Subcutaneous abdominal adipose tissue (tissue), 5 donors: ENCODE results near the gene NFATC4.
"Not testable (repeated sequence)": the region's sequence is repeated elsewhere in the genome, so short reads cannot be mapped to it uniquely, and the experiment has no call there.

Experiments
- H3K27ac ChIP-seq: one replicate; pipeline ENCODE4 v1.7.0; 2013; ENCODE audit warnings: low read depth, mild to moderate bottlenecking, inconsistent platforms, low read length, moderate library complexity
- H3K27me3 ChIP-seq, 5 donors: one replicate each; pipeline ENCODE4 v1.7.0; 2013; ENCODE audit warnings: low read length in 5 of 5, inconsistent platforms in 1 of 5; ENCODE audit not compliant: control insufficient read depth in 5 of 5, insufficient read depth in 4 of 5
- H3K36me3 ChIP-seq, 5 donors: one replicate each; pipeline ENCODE4 v1.7.0; 2013; ENCODE audit warnings: low read length in 5 of 5; ENCODE audit not compliant: control insufficient read depth in 5 of 5, insufficient read depth in 5 of 5
- H3K4me1 ChIP-seq, 5 donors: one replicate each; pipeline ENCODE4 v1.7.0; 2013; ENCODE audit warnings: low read length in 5 of 5, mild to moderate bottlenecking in 3 of 5, moderate library complexity in 1 of 5; ENCODE audit not compliant: control insufficient read depth in 5 of 5, insufficient read depth in 5 of 5
- H3K4me3 ChIP-seq, 5 donors: one replicate each; pipeline ENCODE4 v1.7.0; 2013; ENCODE audit warnings: low read length in 5 of 5, low read depth in 1 of 5
- H3K9ac ChIP-seq, 5 donors: one replicate each; pipeline ENCODE4 v1.7.0; 2013; ENCODE audit warnings: low read length in 5 of 5, mild to moderate bottlenecking in 4 of 5, moderate library complexity in 3 of 5
- H3K9me3 ChIP-seq, 5 donors: one replicate each; pipeline ENCODE4 v1.7.0; 2013; ENCODE audit warnings: low read length in 5 of 5; ENCODE audit not compliant: control insufficient read depth in 5 of 5
- donor health status: healthy.
- donor health status: healthy.
- donor health status: healthy.
- donor health status: healthy.
- donor health status: healthy.

The NFATC4 gene

DNA sequence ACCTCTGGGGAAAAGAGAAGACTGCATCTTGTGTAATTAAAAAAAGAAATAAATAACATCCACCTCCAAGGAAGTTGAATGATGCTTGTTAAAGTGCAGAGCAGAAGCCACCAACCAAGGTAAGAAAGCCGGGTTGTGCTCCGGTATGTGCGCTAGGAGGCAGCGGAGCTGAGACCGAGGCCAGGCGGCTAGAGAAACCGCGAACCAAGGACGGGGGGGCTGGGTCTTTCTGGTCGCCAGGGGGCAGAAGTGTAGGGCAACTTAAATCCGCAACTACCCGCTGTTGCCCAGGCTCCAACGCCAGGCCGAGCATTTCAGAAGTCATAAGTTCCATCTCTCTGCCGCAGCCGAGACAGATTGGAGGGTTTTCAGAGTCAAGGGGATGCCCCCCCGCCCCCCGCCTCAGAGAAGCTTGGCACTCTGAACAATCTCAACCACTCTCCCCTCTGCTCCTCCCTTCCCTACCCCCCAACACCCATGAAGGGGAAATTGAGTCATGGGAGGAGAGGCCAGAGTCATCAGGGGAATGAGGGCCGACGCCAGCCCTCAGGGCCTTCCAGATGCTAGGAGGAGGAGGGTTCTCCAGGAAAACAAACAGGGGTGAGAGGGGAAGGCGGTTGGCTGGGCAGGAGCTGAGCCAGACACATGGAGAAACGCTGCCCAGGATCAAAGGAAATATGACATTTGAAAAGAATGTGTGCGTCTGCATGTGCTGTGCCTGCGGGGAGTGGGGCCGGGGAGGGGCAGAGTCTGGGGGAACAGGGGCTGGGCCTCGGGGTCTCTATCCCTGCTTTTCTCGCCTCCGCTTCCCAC is 2.2 kb upstream of the NFATC4 start:
- Histone ChIP-seq H3K9ac (peak overlapping the region; percentile 14 to 68 (median 48)), H3K27me3 (no peaks in the 10 kb centered on the region), H3K4me1 (peaks cover 0 to 37% (median 32%) of the 10 kb centered on the region in 5 donors), H3K36me3 (no peaks in the 10 kb centered on the region), H3K4me3 (peak overlapping the region; percentile 45 to 60 (median 53)), H3K9me3 (no peaks in the 10 kb centered on the region), H3K27ac (peak overlapping the region; percentile 89)

DNA sequence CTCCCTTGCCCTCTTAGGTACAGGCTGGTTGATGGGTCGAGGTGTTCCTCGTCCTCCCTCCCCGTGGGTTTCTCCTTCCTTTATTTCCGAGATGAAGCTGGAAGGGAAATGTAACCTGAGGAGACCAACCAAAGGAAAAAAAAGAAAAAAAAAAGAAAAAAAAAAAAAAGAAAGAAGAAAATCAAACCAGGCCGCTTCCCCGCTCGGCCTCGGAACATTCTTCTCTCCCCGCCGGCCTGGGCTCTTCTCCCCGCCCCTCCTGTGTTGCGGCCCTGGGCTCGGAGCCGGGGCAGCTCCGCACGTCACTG is 1.6 kb upstream of the NFATC4 start:
- Histone ChIP-seq H3K4me3 (peak overlapping the region; percentile 45 to 60 (median 53)), H3K9me3 (no peaks in the 10 kb centered on the region), H3K27me3 (no peaks in the 10 kb centered on the region), H3K36me3 (no peaks in the 10 kb centered on the region), H3K9ac (peak overlapping the region; percentile 10 to 68 (median 40)), H3K27ac (peak overlapping the region; percentile 89), H3K4me1 (peaks cover 0 to 40% (median 32%) of the 10 kb centered on the region in 5 donors)

DNA sequence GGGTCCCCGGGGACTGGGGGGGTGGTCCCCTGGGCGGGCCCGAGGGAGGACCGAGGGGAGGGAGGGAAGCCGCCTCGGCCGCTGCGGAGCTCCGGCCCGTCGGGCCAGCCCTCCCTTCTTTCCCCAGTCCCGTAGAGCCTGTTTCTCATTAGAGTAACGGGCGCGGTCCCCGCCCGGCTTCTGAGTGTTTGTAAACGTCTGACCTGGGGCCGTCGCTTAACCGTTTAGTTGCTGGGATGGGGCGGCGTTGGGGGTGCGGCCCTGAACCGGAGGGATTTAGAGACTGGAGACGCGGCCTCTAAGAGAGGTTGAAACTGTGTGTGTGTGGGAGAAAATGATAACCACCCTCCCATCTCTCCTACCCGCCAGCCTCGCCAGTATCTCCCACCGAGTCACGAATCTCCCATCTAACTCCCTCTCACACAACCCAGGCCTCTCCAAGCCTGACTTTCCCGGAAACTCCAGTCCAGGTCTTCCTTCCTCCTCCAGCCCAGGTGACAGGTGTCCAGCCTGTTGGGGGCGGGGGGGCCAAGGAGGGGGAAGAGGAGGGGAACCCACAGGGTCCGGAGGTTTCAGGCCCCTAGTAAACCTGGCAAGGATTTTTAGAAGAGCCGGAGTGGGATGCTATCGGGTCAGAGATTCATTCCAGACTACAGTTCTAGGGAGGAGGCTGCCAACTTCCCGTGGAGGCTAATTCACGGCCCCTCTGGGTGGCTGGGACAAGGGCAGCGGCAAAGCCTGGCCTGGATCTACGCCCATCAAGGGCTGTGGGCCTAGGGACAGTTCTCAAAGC is 1.1 kb upstream of the NFATC4 start:
- Histone ChIP-seq H3K4me3 (peak overlapping the region; percentile 46 to 76 (median 60)), H3K9ac (peak overlapping the region in 4 of 5 donors; percentile 28 to 75 (median 60)), H3K27me3 (no peaks in the 10 kb centered on the region), H3K36me3 (no peaks in the 10 kb centered on the region), H3K27ac (peak overlapping the region; percentile 89), H3K4me1 (peaks cover 0 to 45% (median 32%) of the 10 kb centered on the region in 5 donors), H3K9me3 (no peaks in the 10 kb centered on the region)

DNA sequence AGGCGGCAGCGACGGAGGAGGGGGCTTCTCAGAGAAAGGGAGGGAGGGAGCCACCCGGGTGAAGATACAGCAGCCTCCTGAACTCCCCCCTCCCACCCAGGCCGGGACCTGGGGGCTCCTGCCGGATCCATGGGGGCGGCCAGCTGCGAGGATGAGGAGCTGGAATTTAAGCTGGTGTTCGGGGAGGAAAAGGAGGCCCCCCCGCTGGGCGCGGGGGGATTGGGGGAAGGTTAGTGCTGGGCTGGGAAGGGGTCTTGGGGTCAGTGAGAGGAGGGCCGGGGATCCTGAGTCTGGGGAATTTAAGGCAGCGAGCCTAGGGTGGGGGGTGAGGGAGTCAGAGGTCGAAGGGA is 203 bp downstream of the NFATC4 start:
- H3K9me3 ChIP-seq = no peaks in the 10 kb centered on the region
- H3K27me3 ChIP-seq = no peaks in the 10 kb centered on the region

DNA sequence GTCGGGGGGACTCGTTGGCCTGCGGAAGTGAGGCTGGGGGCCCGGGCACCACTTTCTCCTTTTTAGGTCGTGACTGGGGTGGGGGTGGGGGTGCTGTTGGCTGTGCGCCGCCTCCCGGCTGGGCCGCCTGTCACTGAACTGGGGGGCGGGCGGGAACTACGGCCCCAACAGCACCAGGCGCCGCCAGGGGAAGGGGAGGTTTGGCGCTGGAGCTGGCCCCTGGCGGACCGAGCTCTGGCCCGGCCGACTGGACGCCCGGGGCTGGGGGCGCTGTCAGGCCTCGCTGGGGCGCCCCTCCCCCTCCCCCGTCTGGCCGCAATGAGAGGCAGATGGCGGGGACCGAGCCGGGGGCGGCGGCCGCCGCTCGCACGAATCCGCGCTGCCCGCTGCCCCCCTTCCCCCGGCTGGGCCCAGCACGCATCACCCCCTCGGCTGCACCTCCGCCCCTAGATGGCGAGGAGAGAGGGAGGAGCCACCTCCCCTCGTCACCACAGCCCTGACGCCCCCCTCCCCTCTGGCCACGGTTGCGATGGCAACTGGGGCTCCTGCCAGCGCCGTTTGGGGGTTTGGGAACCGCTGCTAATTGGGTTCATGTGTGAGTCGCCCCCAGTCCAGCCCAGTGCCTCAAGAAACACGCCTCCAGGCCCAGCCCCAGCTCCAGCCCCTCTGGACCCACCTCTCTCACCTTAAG is 723 bp downstream of the NFATC4 start:
- Histone ChIP-seq H3K4me1 (peaks cover 0 to 54% (median 35%) of the 10 kb centered on the region in 5 donors), H3K9ac (peak overlapping the region in 4 of 5 donors; percentile 26 to 68 (median 48)), H3K27ac (peak overlapping the region; percentile 62), H3K9me3 (no peaks in the 10 kb centered on the region), H3K27me3 (no peaks in the 10 kb centered on the region), H3K4me3 (peak overlapping the region in 4 of 5 donors; percentile 46 to 60 (median 55)), H3K36me3 (peaks cover 0 to 7% (median 0%) of the 10 kb centered on the region in 5 donors)

More for the DNA sequence above, 203 bp downstream of the NFATC4 start:
- peaks cover 0 to 54% (median 35%) of the 10 kb centered on the region in 5 donors for H3K4me1 ChIP-seq
- H3K36me3 ChIP-seq = peaks cover 0 to 2% (median 0%) of the 10 kb centered on the region in 5 donors
- H3K9ac ChIP-seq = peak overlapping the region in 4 of 5 donors; percentile 26 to 68 (median 48)
- peak overlapping the region in 4 of 5 donors; percentile 46 to 60 (median 55) for H3K4me3 ChIP-seq
- peak overlapping the region; percentile 62 for H3K27ac ChIP-seq

DNA sequence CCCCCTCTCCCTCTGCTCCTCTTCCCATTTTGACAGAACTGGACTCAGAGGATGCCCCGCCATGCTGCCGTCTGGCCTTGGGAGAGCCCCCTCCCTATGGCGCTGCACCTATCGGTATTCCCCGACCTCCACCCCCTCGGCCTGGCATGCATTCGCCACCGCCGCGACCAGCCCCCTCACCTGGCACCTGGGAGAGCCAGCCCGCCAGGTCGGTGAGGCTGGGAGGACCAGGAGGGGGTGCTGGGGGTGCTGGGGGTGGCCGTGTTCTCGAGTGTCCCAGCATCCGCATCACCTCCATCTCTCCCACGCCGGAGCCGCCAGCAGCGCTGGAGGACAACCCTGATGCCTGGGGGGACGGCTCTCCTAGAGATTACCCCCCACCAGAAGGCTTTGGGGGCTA is 1.5 kb downstream of the NFATC4 start:
- H3K4me1 ChIP-seq = peaks cover 0 to 54% (median 35%) of the 10 kb centered on the region in 5 donors
- no peaks in the 10 kb centered on the region for H3K27me3 ChIP-seq
- H3K9me3 ChIP-seq = no peaks in the 10 kb centered on the region
- peaks cover 0 to 10% (median 0%) of the 10 kb centered on the region in 5 donors for H3K36me3 ChIP-seq
- H3K4me3 ChIP-seq = peak overlapping the region in 3 of 5 donors; percentile 43 to 59 (median 46)
- no peak overlapping the region for H3K9ac ChIP-seq
- H3K27ac ChIP-seq = peak overlapping the region; percentile 23

DNA sequence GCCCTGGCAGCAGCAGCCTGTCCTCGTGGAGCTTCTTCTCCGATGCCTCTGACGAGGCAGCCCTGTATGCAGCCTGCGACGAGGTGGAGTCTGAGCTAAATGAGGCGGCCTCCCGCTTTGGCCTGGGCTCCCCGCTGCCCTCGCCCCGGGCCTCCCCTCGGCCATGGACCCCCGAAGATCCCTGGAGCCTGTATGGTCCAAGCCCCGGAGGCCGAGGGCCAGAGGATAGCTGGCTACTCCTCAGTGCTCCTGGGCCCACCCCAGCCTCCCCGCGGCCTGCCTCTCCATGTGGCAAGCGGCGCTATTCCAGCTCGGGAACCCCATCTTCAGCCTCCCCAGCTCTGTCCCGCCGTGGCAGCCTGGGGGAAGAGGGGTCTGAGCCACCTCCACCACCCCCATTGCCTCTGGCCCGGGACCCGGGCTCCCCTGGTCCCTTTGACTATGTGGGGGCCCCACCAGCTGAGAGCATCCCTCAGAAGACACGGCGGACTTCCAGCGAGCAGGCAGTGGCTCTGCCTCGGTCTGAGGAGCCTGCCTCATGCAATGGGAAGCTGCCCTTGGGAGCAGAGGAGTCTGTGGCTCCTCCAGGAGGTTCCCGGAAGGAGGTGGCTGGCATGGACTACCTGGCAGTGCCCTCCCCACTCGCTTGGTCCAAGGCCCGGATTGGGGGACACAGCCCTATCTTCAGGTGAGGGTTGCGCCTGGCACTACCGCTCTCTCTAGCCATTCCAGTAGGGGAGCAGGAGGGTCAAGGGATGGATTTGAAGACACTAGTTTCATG is 2.1 kb downstream of the NFATC4 start:
- Histone ChIP-seq H3K27ac (no peak overlapping the region), H3K9me3 (no peaks in the 10 kb centered on the region), H3K36me3 (peaks cover 0 to 10% (median 0%) of the 10 kb centered on the region in 5 donors), H3K4me1 (peaks cover 0 to 54% (median 33%) of the 10 kb centered on the region in 5 donors), H3K9ac (no peak overlapping the region), H3K27me3 (no peaks in the 10 kb centered on the region), H3K4me3 (no peak overlapping the region)

DNA sequence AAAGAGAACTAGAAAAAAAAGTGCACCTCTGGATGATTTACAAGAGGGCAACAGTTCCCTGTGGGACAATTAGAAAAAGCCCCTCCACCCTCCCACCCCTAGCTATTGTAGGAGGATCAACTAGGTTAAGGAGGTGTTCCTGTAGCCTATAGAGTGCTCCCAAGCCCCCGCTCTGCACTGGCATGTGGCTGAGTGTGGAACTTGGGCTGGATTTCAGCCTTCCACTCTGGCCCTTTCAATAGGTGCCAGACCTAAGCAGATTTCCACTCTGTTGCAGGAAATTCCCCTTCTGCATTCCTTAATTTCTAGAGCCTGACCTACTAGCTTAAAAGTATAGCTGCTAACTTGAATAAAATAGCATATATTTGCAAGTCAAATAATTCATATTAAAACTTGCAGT is 2.8 kb downstream of the NFATC4 start:
- Histone ChIP-seq H3K9ac (no peak overlapping the region), H3K4me3 (no peak overlapping the region), H3K27ac (no peak overlapping the region), H3K4me1 (peaks cover 0 to 48% (median 27%) of the 10 kb centered on the region in 5 donors), H3K27me3 (no peaks in the 10 kb centered on the region), H3K36me3 (peaks cover 0 to 16% (median 0%) of the 10 kb centered on the region in 5 donors), H3K9me3 (no peaks in the 10 kb centered on the region)

DNA sequence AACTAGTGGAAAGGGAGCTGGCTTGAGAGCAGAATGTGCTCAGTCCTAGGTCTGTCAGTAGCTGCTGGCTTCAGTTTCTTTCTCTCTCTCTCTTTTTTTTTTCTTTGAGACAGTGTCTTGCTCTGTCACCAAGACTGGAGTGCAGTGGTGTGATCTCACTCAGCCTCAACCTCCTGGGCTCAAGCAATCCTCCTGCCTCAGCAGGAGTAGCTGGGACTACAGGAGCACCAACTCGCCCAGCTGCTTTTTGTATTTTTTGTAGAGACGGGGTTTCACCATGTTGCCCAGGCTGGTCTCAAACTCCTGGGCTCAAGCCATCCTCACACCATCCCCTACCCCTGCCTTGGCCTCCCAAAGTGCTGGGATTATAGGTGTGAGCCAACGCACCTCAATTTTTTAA is 3.6 kb downstream of the NFATC4 start:
- peaks cover 0 to 41% (median 22%) of the 10 kb centered on the region in 5 donors for H3K4me1 ChIP-seq
- H3K27ac ChIP-seq, H3K9me3 ChIP-seq, H3K27me3 ChIP-seq, H3K9ac ChIP-seq, H3K4me3 ChIP-seq: not testable (repeated sequence)
- peaks cover 0 to 17% (median 2%) of the 10 kb centered on the region in 5 donors for H3K36me3 ChIP-seq
